Inflammatory macrophage (primary cell): Measurements from ENCODE around the gene SLC16A5.
"Not testable (repeated sequence)": the region's sequence is repeated elsewhere in the genome, so short reads cannot be mapped to it uniquely, and the experiment has no call there.

Experiments
- DNase-seq, 2 donors: peaks; one replicate each; pipeline ENCODE4 v3.0.0-alpha.2; 2020 to 2022
- total RNA-seq, 18 experiments: gene quantifications; one replicate each; lab custom pipeline; 2026; ENCODE audit warnings: mixed read lengths in 6 of 18, inconsistent platforms in 2 of 18; lab: John Stamatoyannopoulos, UW

Gene SLC16A5, protein sequence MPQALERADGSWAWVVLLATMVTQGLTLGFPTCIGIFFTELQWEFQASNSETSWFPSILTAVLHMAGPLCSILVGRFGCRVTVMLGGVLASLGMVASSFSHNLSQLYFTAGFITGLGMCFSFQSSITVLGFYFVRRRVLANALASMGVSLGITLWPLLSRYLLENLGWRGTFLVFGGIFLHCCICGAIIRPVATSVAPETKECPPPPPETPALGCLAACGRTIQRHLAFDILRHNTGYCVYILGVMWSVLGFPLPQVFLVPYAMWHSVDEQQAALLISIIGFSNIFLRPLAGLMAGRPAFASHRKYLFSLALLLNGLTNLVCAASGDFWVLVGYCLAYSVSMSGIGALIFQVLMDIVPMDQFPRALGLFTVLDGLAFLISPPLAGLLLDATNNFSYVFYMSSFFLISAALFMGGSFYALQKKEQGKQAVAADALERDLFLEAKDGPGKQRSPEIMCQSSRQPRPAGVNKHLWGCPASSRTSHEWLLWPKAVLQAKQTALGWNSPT
- total RNA-seq = 4.4 to 25.9 (median 13.5) reads per million in 18 experiments

DNA sequence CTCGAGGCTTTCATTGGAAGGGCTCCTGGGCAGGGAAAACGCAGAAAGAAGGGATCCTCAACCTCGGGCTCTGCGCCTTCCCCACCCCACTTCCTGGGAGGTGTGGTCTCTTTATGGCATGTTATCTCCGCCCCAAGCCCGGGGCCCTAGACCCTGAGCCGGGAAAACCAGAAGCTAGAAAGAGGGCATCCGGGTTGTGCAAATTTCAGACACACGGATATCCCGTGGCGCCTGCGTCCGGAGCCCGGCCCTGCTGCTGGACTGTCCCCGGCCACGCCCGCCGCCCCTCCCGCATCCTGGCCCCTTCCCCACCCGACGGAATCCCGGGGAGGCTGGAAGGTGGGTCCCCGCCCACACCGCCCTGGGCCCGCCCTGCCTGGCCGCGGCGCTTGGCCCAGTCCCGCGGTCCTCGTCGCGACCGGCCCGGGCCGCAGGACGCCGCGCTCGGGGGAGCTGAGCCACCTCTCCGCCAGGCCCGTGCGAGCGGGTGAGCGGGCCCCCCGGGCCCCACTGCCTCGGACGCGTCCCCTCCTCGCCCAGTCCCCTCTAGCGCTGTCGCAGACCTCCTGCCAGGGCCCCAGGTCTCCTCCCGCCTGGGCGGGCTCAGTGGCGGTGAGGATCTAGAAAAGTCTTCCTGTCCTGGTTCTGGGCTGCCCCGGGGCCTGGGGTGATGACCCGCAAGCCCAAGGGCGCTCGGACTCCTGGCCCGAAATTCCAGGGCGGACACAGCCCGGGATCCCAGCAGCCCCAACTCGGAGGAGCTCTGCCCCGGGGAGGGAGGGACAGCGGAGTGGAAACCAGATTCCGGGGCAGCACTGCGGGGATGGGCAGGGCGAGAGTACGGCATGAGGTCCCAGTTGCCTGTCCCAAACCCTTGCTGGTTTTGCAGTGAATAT, at the start of gene SLC16A5:
Gene SLC16A5 (plus strand): TSS at position 397 of the 896 bp plus-strand sequence. CDS start 5,683 bp downstream, outside the sequence.
- DNase-seq = peak; percentile 91 to 93

DNA sequence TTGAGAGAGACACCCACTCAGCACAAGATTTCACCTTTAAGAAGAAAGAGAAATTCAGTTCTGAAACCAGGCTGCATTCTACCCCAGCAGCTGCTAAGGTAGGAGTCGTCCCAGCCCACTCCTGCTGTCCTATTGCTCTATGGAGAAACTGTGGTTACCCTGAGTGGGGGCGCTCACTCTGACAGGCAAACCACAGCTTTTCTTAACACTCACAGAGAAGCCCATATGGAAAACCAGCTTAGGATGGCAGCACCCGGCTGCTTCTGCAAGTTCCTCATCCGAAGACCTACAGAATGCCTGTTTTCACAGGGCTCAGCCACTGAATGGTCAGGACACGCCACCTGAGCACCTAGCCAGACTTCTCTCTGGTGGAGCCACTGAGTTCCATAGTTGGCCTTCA, 48.5 kb upstream of the SLC16A5 start:
- peak in 1 of 2 donors; percentile 56 for DNase-seq

DNA sequence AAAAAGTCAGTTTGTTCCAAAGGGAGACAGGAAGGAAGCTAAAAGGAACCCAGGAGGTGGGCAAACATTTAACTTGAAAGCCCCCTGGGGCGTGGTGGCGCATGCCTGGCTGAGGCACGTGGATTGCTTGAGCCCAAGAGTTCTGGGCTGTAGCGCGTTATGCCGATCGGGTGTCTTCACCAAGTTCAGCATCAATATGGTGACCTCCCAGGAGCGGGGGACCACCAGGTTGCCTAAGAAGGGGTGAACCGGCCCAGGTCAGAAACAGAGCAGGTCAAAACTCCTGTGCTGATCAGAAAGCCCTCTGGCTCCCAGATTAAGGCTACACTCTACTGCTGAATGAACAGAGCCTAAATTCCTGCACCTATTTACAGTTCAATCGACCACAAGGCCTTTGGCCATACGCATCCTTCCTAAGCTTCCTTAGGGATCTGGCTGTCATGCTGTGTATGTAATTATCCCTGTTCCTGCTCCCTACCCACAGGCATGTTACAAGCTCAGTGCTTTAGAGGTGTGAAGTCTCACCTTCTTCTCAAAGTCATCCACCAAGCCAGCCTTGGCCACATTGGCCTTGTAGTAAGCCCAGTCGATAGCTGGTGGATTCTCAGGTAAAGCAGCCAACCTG, 46.0 kb upstream of the SLC16A5 start:
- no peak for DNase-seq

DNA sequence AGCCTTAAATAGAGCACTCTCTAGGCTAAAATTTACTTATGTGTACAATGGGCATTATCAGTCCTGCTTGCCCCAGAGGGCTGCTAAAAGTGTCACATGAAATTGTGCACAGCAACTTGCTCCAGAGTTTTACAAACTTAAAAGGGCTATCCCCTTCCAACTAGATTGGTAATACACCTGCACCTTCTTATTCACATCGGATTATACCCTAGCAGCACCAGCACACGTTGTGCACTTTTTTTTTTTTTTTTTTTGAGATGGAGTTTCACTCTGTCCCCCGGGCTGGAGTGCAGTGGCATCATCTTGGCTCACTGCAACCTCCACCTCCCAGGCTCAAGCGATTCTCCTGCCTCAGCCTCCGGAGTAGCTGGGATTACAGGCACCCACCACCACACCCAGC, 44.0 kb upstream of the SLC16A5 start:
- DNase-seq = not testable (repeated sequence)

DNA sequence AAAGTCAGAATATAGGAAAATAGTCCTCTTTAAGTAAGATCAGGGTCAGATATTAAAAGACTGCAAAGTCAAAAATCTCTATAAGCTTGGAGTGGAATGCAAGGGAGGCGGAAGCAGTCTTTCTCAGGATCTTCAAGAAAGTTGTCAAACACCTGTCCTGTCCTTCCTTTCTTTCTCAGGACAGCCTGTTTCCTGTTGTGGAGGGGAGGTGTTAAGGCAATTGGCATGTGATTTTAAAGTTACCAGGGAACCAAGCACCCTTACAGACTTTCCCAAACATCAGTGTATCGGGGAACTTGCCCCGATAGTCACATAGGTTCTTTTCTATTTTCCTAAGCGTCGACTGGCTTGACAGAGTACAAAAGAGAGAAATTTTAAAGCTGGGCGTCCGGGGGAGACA, 43.0 kb upstream of the SLC16A5 start:
- no peak for DNase-seq

DNA sequence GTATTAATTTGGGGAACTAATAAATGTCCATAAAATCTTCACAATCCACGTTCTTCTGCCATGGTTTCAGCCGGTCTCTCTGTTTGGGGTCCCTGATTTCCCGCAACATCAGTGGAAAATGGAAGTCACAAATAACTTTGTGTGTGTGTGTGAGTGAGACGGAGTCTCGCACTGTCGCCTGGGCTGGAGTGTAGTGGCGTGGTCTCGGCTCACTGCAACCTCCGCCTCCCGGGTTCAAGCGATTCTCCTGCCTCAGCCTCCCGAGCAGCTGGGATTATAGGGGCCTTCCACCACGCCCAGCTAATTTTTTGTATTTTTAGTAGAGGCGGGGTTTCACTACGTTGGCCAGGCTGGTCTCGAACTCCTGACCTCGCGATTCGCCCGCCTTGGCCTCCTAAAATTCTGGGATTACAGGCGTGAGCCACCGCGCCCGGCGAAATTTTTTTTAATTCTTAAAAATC, 41.8 kb upstream of the SLC16A5 start:
- not testable (repeated sequence) for DNase-seq

DNA sequence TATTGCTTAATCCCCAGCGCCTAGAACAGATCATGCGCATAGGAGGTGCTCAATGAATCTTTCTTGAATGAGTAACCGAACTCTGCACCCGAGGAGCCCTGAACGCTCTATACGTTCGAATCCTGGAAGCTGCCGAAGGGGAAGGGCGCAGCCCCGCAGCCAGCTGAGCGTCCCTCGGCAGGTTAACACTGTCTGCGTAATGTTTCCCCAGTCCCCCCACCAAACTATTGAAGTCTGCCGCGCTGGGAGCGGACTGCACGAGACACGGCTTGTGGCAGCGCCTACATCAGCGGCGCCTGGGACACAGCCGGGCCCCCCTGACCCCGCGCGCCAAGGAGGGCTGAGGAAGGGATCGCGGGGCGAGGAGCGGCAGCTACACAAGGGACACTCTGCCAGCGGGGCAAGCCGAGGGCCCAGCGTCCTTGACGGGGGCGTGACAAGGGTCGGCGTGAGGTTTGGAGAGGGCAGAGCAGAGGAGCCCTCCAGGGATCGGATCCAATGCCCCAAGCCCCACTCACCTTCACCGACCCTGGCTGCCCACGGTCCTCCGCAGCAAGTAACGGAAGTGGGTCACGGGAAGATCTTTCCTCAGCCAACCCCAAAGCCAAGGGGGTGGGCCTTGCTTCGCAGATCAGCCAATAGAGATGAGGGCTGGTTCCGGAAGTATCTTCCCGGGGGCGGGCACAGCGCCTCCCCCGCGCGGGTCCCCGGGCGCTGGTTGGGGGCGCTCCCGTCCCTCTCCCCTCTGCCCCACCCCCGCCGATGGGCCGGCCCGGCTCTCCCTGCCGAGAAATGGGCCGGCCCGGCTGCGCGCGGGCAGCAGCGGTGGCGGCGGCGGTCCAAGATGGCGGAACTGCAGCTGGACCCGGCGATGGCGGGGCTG, 41.1 kb upstream of the SLC16A5 start, which contains the start of the genes ATP5PD and KCTD2:
Gene ATP5PD (minus strand): TSS at position 563 of the 883 bp plus-strand sequence. CDS start 4,319 bp downstream, outside the sequence.
Gene KCTD2 (plus strand): TSS at position 819 of the 883 bp plus-strand sequence. CDS start 26 bp downstream, at position 845.
- DNase-seq = peak; percentile 98

DNA sequence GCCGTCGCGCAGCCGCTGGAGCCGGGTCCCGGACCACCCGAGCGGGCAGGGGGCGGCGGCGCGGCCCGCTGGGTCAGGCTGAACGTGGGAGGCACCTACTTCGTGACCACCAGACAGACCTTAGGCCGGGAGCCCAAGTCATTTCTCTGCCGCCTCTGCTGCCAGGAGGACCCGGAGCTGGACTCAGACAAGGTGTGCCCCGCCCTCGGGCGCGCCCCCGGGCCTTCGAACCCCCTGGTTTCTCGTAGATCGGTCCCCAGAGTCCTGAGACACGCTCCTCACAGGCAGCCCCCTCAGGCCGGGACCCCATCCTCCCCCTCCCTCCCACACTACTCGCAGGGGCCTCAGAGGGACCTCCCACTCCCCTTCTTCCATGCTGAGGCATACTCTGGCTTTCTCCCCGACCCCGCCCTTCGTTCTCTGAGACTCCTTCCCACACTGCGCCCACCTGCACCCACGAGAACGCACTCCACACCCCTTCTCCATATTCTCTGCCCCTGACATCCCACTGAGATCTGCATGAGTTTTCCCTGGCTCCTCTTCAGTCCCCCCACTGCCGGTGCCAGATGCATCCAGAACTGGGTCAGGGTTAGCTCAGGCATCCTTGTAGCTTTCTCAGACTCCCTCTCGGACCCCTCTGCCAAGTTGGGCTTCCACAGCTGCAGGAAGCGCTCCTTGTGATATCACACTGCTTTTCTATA, 40.2 kb upstream of the SLC16A5 start:
- peak in 1 of 2 donors; percentile 14 for DNase-seq

DNA sequence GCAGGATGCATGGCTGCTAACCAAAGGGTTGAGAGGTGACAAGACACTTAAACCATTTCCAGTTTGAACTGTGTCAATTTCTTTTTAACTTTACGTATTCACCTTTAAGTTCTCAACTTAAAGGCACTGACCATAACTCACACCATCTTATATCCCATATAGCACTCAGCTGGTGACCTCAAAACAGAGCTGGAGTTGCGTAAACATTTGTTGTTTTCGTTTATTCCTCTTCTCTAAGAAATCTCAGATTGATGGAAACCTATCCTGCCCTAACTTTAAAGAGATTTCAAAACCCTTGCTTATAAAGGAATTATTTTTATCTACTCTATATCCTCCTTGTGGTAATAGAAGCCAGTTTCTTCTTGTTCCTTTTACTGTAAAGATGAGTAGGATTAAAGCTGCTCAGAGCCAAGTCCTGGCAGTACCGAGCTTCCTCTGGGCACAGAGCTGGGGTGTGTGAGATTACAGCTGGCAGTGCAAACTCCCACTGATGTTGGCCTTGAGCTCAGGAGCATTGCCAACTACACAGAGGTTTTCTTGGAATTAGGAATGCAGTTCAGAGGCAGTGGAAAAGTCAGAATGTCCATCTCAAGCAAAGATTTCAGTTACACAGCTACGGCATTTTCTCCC, 39.4 kb upstream of the SLC16A5 start:
- DNase-seq = peak; percentile 39 to 52

DNA sequence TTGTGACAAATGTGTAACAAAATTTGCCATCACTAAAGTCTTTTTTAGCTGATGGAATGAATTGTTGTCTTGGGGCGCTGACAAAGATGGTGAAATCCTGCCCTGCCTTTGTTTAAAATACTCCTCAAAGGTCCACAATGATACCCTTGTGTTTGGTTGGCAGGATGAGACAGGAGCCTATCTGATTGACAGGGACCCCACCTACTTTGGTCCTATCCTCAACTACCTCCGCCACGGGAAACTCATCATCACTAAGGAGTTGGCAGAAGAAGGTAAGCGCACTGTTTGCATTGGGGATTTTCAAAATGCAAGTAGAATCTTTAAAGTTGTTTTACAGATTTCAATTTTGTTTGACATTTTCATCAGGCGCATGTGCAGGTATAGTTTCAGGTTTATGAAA, 38.7 kb upstream of the SLC16A5 start:
- no peak for DNase-seq

DNA sequence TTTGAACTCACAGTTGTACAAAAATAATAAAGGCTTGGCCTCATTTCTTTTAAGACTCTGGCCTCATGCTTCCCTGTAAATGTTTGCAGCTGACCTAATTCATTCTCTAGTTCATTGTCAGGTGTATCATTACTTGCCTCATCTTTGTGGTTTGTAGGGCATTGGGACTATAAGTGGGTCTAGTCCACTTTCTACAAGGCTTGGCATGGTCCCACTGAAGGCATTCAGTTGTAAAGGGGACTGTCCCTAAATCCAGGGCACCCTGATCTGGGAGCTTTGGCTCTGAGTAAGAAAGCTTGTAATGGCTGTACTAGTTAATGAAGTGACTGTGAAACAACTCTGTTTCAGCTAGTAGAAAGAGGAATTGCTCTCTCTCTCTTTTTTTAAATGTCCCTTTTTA, 38.0 kb upstream of the SLC16A5 start:
- DNase-seq = no peak

DNA sequence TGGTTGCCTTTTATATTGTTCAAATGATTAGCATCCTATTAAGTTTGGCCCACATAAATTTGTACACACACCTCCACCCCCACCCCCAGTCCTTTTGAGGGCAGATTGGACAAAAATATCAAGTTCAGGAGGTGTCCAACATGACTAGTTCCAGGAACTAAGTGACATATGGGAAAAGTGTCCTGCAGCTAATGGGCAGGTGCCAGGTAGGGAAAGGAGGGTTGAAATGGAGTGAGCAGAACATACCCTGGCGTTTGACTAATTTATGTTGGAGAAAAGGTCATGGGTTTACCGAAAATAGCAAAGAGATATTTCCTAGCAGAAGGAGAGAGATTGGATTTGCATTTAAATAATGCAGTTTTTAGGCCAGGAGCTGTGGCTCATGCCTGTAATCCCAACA, 35.8 kb upstream of the SLC16A5 start:
- DNase-seq = no peak

DNA sequence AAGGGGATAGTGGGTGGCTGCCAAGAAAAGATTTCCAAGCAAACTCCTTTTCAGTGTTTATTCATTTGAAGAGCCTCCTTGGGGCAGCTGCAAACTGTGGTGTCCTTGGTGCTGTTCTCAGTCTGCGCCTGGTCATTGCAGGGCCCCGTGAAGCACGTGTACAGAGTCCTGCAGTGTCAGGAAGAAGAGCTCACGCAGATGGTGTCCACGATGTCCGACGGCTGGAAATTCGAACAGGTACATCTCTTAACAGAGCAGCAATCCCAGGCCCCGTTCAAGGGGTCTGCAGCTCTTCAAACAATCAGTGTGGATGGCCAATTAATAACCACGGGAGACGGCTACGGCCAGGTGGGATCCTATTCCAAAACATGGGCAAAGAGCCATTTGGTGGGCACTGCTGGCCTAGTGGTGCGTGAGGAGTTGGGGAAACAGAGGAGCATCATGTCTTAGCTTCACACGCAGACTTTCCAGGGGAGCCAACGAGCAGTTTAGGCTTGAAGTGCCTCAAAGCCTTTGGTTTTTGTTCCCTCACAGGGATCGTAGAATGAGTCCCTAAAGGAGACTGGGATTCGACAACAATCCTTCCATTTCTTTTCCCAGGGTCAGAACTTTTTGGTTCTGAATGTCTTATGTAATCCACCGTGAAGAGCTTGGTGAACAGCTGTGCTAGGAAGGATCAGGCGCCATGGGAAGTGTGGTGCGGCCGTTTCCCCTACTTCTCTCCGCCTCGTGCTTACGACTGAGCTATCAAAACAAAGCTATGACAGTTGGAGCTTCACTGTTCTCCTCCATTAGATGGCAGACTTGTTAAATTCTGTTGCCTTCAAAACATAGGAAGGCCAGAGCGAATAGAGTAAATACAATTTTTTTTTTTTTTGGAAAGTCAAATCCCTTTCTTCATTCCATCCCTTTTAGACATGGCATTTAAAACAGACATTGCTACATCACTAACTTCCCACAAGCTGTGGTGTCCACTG, 28.1 kb upstream of the SLC16A5 start:
- DNase-seq = peak; percentile 70 to 75

DNA sequence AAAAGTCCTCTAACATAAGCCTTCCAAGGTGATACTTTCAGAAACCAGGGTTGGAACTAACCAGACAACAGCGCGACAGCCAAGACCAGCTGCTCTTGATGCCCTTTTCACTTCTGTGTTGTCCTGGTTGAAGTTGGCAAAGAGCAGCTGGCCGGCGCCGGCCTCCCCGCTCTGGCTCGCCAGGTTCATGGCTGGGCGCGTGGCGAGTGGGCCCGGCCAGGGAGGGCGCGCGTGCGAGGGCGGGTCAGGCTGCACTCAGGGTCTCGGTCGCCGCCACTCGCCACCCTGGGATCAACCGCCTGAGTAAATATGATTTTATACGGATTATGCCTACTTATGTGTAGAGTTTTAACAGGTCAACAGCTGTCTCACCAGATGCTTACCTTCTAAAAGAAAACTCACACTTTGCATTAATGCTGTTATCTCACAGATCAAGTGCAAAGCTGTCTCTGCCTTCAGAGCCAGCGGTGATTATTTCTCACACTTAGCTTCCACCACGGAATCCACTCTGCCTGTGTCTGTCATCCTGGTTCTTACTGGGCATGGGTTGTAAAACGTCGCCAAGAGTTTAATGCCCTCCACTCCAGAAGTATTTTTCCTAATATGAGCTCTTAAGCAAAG, 27.2 kb upstream of the SLC16A5 start:
- no peak for DNase-seq

DNA sequence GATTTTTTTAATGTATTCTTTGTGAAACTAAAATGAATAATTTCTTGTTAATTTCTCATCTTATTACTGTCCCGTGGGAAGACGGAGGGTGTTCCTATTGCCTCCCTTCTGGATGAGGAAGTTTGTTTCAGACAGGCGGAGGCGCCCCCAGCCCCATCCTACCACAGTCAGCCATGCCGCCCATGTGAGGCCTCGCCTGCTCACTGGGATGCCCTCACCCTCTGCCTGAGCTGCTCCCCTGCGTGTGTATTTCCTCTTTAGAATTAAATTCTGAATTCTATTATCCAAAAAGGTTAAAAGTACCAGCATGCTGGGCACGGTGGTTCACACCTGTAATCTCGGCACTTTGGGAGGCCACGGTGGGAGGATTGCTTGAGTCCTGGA, 26.7 kb upstream of the SLC16A5 start:
- DNase-seq = no peak

DNA sequence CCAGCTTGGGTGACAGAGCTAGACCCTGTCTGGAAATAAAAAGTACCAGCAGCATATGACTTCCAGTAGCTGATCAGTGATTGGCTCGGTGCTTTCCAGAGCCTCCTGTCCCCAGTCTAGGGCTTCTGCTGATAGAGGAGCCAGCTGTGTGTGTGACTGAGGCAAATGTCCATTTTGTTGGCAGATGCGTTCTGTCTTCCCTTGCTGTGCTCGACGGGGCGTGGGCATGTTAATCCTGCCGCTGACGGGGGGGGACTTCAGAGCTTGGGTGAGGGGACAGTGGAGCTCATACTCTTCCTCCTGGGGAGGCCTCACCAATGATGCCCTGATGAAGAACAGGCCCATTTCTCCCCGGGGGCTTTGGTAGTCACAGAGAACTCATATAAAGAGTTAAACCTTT, 26.1 kb upstream of the SLC16A5 start:
- DNase-seq = no peak

DNA sequence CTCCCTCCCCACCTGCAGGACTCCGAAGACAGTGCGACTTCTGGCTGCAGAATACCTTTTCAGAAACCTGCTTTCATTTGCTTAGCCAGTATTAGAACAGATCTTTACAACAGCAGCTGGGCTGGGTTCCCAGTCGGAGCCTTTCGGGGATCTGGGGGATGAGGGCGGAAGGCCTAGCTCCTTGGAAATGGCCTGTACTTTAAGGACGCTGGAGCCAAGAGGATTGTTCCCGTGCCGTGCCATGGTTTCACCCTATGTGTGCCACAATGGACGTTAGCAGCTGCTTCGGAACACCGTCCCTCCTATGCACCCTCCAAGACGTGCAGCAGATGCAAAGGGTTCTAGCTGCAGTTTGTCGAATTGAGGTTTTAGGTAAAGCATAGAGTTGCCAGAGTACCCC, 24.6 kb upstream of the SLC16A5 start:
- DNase-seq = no peak

DNA sequence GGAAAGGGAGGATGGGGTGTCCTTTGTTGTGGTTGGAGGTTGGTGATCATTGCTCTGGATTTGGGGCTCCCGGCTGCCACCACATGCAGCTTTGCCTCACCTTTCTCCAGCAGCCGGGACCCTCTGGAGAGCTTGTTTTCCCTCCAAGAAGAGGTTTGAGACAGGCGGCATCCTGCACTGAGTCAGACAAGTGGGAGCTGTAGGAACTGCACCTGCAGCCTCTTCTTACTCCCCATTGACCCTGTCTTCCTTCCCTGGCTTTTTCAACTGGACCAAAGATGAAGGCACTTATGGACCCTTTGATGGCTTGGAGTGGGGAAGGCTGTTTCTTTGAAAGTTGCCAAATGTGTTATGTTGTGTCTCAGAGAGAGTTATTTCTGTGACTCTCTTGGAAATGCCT, 24.1 kb upstream of the SLC16A5 start:
- DNase-seq = no peak
